Mesothelial cell of epicardium (in vitro differentiated cells): ENCODE measurements around the gene MRPL24. TPM values are rescaled to one million over a fixed set of nuclear protein-coding genes. Genes with fewer than 3 reads are reported as not detected.

Experiments used
- DNase-seq, 2 experiments: peaks; one replicate each; pipeline ENCODE4 v3.0.0; 2021; ENCODE audit warnings: low spot score in 2 of 2; ENCODE audit not compliant: unreplicated experiment in 2 of 2
- H3K27ac Mint-ChIP-seq: 2 replicates; pipeline ENCODE4 v1.8.0; 2021; ENCODE audit warnings: mixed read lengths
- H3K27me3 Mint-ChIP-seq: 2 replicates; pipeline ENCODE4 v1.8.0; 2021; ENCODE audit warnings: low read depth, mixed read lengths
- H3K36me3 Mint-ChIP-seq: 2 replicates; pipeline ENCODE4 v1.8.0; 2021; ENCODE audit warnings: mixed read lengths
- H3K4me1 Mint-ChIP-seq: 2 replicates; pipeline ENCODE4 v1.8.0; 2021; ENCODE audit warnings: mixed read lengths
- H3K4me3 Mint-ChIP-seq: 2 replicates; pipeline ENCODE4 v1.8.0; 2021; ENCODE audit warnings: mild to moderate bottlenecking, moderate library complexity, mixed read lengths
- H3K9me3 Mint-ChIP-seq: 2 replicates; pipeline ENCODE4 v1.8.0; 2021; ENCODE audit warnings: mixed read lengths
- total RNA-seq: library from RNA; stranded (reverse); gene quantifications from 3 replicates; pipeline ENCODE4 v1.2.1, GENCODE V29; 2021
- TF ChIP-seq, protein P1 (sequence below): fragments of 200-600 bp; sonication (generic); IDR thresholded peaks from one replicate; pipeline ENCODE4 v1.5.0; 2021; ENCODE audit warnings: antibody characterized with exemption; ENCODE audit not compliant: unreplicated experiment

The MRPL24 gene
- total RNA-seq, 1 donor from 2014 or later = 35.5 TPM

DNA sequence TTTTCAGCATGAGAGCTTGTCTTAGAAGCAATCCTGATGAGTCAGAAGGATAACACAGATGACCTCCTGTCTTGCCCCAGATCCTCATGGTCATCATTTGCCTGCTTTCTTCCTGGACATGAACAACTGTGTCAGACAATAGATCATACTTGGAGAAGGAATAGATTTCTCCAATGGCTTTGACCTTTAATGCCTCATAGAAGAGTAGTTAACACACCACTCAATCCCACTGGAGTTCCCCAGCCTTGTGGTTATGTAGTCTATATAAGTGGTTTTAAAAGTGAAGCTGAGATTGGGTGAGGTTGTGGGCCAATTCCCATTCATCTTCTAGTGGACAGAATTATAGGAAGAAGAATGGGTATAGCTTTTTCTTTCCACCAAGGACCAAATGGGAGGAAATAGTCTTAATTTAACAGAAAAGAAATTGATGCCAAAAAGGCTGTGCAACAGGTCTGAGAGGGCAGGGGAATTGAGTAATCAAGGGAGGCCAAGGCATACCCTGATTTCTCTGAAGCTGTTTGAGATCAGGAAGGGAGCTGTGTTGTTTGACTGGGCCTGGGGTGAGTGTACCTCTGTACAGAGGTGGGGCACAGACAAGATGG lies 40.8 kb upstream of the MRPL24 start:
- H3K4me1 Mint-ChIP-seq = peaks cover 9% of the 10 kb centered on the region
- DNase-seq = no peak
- H3K4me3 Mint-ChIP-seq = no peak overlapping the region
- H3K27ac Mint-ChIP-seq = no peak overlapping the region
- H3K9me3 Mint-ChIP-seq = no peaks in the 10 kb centered on the region
- peaks cover 13% of the 10 kb centered on the region for H3K36me3 Mint-ChIP-seq
- TF ChIP-seq, protein P1, sequence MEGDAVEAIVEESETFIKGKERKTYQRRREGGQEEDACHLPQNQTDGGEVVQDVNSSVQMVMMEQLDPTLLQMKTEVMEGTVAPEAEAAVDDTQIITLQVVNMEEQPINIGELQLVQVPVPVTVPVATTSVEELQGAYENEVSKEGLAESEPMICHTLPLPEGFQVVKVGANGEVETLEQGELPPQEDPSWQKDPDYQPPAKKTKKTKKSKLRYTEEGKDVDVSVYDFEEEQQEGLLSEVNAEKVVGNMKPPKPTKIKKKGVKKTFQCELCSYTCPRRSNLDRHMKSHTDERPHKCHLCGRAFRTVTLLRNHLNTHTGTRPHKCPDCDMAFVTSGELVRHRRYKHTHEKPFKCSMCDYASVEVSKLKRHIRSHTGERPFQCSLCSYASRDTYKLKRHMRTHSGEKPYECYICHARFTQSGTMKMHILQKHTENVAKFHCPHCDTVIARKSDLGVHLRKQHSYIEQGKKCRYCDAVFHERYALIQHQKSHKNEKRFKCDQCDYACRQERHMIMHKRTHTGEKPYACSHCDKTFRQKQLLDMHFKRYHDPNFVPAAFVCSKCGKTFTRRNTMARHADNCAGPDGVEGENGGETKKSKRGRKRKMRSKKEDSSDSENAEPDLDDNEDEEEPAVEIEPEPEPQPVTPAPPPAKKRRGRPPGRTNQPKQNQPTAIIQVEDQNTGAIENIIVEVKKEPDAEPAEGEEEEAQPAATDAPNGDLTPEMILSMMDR = no peak
- H3K27me3 Mint-ChIP-seq = no peaks in the 10 kb centered on the region

DNA sequence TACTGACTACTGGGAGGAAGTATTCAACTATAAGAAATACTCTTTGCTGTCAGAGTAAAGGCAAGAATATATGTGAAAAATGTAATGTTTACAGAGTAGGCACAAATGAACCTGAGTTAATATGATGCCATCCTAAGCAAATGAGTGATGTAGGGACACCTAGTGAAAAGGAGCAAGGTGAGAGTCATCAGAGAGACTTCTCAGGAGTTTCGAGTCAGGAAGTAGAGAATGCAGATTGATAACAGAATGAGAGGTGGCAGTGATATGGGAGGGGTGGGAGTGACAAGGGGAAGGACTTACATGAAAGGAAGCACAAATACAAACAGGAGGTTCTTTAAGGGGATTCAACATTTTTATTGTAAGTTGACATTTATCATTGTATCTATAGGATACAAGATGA lies 36.7 kb upstream of the MRPL24 start:
- no peaks in the 10 kb centered on the region for H3K27me3 Mint-ChIP-seq
- H3K4me3 Mint-ChIP-seq = no peak overlapping the region
- peaks cover 8% of the 10 kb centered on the region for H3K36me3 Mint-ChIP-seq
- peak overlapping the region; percentile 49 for H3K27ac Mint-ChIP-seq
- H3K9me3 Mint-ChIP-seq = no peaks in the 10 kb centered on the region
- no peak for DNase-seq
- TF ChIP-seq, protein P1 = no peak
- H3K4me1 Mint-ChIP-seq = peaks cover 28% of the 10 kb centered on the region

DNA sequence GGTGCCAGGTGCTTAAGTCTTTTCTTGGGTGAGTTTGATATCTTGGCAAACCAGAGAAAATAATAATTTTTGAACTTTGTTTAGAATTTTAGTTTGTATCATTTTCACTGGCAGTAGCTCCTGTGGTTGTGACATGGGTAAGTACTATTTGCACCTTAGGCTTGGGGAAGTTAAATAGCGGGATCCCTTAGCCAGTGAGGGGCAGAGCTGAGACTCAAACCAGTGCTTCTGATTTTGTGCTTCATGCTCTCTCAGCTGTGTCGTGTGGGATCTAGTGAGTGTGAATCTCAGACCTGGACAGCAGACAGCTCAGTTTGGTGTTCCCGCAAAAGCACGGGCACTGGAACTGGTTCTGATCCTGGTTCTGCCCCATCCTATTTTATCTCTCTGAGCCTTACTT lies 36.1 kb upstream of the MRPL24 start:
- DNase-seq = no peak
- no peaks in the 10 kb centered on the region for H3K9me3 Mint-ChIP-seq
- peaks cover 7% of the 10 kb centered on the region for H3K36me3 Mint-ChIP-seq
- H3K4me1 Mint-ChIP-seq = peaks cover 35% of the 10 kb centered on the region
- TF ChIP-seq, protein P1 = no peak
- H3K27me3 Mint-ChIP-seq = no peaks in the 10 kb centered on the region
- no peak overlapping the region for H3K4me3 Mint-ChIP-seq
- peak overlapping the region; percentile 49 for H3K27ac Mint-ChIP-seq

- no peak for DNase-seq
- Mint-ChIP-seq H3K27me3 (no peaks in the 10 kb centered on the region), H3K36me3 (peaks cover 9% of the 10 kb centered on the region), H3K27ac (no peak overlapping the region), H3K4me1 (peaks cover 41% of the 10 kb centered on the region), H3K9me3 (no peaks in the 10 kb centered on the region), H3K4me3 (no peak overlapping the region)
- TF ChIP-seq, protein P1 = no peak
These were observed 34.9 kb upstream of the MRPL24 start for GRCh38 chr1:156775799-156776198.

GRCh38 chr1:156773607-156774006 lies 32.7 kb upstream of the MRPL24 start:
- Mint-ChIP-seq H3K9me3 (no peaks in the 10 kb centered on the region), H3K27me3 (no peaks in the 10 kb centered on the region), H3K4me1 (peaks cover 55% of the 10 kb centered on the region), H3K36me3 (peaks cover 12% of the 10 kb centered on the region), H3K4me3 (no peak overlapping the region), H3K27ac (peak overlapping the region; percentile 85)
- TF ChIP-seq, protein P1 = no peak
- no peak for DNase-seq
